ENCODE measurements around the gene EVA1A.

EVA1A gene

GRCh38 chr2:75539955-75540716 is 20.6 kb downstream of the EVA1A start:
- DNase-seq = no peak

- DNase-seq = no peak
Observed at GRCh38 chr2:75538521-75539490, 21.9 kb downstream of the EVA1A start.

GRCh38 chr2:75537658-75538057 is 23.1 kb downstream of the EVA1A start:
- DNase-seq = no peak

GRCh38 chr2:75533135-75533534 is 27.6 kb downstream of the EVA1A start:
- no peak for DNase-seq

DNA sequence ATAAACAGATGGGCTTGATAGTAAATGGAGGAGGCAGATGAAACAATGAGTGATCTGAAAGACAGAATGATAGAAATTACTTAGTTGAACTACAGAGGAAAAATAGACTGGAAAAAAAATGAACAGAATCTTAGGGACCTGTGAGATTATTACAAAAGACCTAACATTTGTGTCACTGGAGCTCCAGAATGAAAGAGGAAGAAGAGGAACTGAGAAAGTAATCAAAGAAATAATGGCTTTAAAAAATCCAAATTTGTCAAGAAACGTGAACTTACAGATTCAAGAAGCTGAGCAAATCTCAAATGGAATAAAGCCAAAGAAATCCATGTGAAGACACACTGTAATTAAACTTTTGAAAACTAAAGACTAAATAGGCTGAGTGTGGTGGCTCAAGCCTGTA is 28.3 kb downstream of the EVA1A start:
- no peak for DNase-seq

GRCh38 chr2:75528221-75528977 is 32.3 kb downstream of the EVA1A start:
- no peak for DNase-seq

DNA sequence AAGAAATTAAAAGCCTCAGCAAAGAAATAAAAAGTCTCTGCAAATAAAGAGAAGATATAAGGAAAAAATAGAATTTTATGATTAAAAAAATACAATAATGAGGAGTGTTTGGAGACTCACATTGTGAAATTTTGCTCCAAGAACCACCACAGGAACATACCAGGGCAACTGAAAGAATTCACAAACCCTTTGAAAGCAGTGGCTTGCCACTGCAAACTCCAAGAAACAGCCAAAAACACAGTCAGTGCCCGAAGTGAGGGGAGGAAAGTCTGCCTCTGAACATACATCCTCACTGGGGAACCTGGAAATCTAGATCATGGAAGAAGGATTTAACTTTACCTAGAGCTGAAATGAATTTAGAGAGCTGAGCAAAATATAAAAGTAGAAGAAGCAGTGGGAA is 33.1 kb downstream of the EVA1A start:
- no peak for DNase-seq

GRCh38 chr2:75526842-75527241 is 33.9 kb downstream of the EVA1A start:
- DNase-seq = no peak

DNA sequence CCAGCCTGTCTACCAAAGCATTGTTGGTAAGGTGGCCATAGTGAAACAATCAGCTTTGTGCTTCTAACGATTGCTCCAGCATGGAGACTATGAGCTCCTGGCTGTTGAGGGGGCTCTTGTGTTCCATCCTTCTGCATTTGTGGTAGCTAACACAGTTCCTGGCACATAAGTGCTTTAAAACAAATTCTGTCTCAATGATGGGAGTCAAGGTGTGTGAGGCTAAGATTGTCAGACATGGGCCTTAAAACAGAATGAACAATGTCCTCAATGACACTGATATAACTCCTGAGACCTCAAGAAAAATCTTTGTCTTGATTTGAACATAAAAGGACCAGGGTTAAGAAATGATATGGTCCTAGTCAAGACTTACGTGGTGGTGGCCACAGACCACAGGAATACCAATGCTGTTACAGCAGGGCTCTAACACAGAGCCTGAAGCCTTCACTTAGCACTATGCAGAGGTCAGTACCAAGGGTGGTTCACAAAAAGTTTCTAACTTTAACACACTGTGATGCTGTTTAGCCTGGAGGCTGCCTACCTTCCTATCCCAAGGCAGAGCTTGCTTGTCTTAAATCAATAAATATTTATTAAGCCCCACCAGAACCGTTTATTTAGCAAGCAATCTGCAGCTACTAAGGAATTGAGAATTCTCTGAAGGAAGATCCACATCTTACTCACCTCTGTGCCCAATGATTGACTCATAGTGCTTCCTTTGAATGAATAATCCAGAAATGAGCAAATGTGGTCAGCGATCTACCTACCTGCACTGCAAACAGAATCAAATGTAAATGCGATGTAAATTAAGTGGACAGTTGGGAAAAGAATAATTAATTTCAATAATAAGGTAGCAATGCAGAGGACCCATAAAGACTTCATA is 35.1 kb downstream of the EVA1A start:
- DNase-seq = no peak

GRCh38 chr2:75524276-75524911 is 36.3 kb downstream of the EVA1A start:
- DNase-seq = no peak

GRCh38 chr2:75523313-75524275 is 37.1 kb downstream of the EVA1A start:
- peak; percentile 48 for DNase-seq

GRCh38 chr2:75522543-75523312 is 38.0 kb downstream of the EVA1A start:
- no peak for DNase-seq

DNA sequence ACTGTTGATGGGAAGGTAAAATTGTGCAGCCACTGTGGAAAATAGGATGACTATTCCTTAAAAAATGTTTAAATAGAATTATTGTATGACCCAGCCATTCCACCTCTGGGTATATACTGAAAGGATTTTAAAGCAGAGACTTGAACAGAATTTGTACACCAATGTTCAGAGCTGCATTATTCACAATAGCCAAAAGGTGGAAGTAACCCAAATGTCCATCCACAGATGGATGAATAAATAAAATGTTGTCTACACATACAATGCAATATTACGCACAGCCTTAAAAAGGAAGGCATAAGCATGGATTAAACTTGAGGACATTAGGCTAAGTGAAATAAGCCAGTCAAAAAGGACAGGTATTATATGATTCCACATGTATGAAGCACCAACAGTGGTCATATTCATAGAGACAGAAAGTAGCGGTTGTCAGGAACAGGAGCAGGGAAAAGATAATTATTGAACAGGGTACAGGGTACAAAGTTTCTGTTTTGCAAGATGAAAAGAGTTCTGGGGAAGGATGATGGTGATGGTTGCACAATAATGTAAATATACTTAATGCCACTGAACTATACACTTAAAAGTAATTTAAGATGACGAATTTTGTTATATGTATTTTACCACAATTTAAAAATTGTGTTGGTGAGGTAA is 39.4 kb downstream of the EVA1A start:
- no peak for DNase-seq

GRCh38 chr2:75519843-75520242 is 40.9 kb downstream of the EVA1A start:
- no peak for DNase-seq

GRCh38 chr2:75518638-75519465 is 41.9 kb downstream of the EVA1A start:
- DNase-seq = no peak

DNA sequence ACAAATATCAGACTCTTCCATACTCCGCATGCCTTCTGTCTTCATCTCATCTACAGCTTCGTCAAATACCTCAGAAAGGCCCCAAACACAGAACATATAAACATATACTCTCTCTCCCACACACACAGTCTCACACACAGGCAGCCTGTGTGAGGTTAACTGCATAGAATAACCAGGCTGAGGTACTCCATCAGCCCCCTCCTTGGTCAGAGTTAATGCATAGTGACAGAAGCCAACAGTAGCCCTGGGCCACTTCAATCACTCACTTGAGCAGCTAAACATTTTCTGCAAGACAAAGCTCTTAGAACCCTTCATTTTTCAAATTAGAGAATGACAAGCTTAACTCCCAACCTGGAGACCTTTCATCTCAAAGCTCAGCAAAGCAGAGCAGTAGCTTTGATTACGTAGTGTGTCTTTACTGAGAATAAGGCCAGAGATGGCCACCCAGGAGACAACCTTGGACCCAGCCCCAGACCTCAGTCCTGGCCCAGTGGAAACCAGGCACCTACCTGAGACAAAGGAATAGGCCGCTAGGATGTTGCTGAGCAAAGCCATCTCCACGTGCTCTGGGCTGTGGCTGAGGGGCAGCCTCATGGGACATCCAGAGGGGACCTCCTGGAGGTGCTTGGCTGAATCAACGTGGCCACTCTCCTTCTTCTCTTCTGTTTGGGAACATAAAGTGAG is 43.0 kb downstream of the EVA1A start:
- no peak for DNase-seq

Data from DMS53 (cell line).